ENCODE results near the gene CAMTA1.

Gene CAMTA1

GRCh38 chr1:7497107-7497637 is 711.9 kb downstream of the CAMTA1 start:
- no peak for DNase-seq

GRCh38 chr1:7500381-7501083 is 715.3 kb downstream of the CAMTA1 start:
- DNase-seq = no peak

- DNase-seq = no peak
Observed at GRCh38 chr1:7501084-7501491, 715.8 kb downstream of the CAMTA1 start.

GRCh38 chr1:7501723-7502603 is 716.7 kb downstream of the CAMTA1 start:
- DNase-seq = no peak

- no peak for DNase-seq
Observed at GRCh38 chr1:7503691-7504437, 718.6 kb downstream of the CAMTA1 start.

GRCh38 chr1:7504438-7504720 is 719.1 kb downstream of the CAMTA1 start:
- no peak for DNase-seq

GRCh38 chr1:7505094-7505770 is 720.0 kb downstream of the CAMTA1 start:
- no peak for DNase-seq

- DNase-seq = no peak
Observed at GRCh38 chr1:7505771-7506453, 720.7 kb downstream of the CAMTA1 start.

GRCh38 chr1:7506454-7507284 is 721.4 kb downstream of the CAMTA1 start:
- no peak for DNase-seq

- DNase-seq = no peak
Observed at GRCh38 chr1:7507285-7508019, 722.2 kb downstream of the CAMTA1 start.

- DNase-seq = no peak
Observed at GRCh38 chr1:7508052-7508933, 723.0 kb downstream of the CAMTA1 start.

- DNase-seq = no peak
Observed at GRCh38 chr1:7508934-7509519, 723.8 kb downstream of the CAMTA1 start.

GRCh38 chr1:7509598-7509997 is 724.3 kb downstream of the CAMTA1 start:
- DNase-seq = no peak

- no peak for DNase-seq
Observed at GRCh38 chr1:7510389-7510931, 725.2 kb downstream of the CAMTA1 start.

GRCh38 chr1:7511381-7511780 is 726.1 kb downstream of the CAMTA1 start:
- no peak for DNase-seq

- DNase-seq = no peak
Observed at GRCh38 chr1:7513081-7513480, 727.8 kb downstream of the CAMTA1 start.

- no peak for DNase-seq
Observed at GRCh38 chr1:7515175-7515574, 729.9 kb downstream of the CAMTA1 start.

GRCh38 chr1:7515904-7516303 is 730.6 kb downstream of the CAMTA1 start:
- DNase-seq = no peak

GRCh38 chr1:7516341-7516740 is 731.1 kb downstream of the CAMTA1 start:
- DNase-seq = peak; percentile 35

Data from MV-4-11 (cell line).